Measurements from ENCODE around the gene SLC22A9. TPM values are rescaled to one million over a fixed set of nuclear protein-coding genes. Genes with fewer than 3 reads are reported as not detected.

SLC22A9 gene
- total RNA-seq, 4 donors from 2014 or later: not detected

DNA sequence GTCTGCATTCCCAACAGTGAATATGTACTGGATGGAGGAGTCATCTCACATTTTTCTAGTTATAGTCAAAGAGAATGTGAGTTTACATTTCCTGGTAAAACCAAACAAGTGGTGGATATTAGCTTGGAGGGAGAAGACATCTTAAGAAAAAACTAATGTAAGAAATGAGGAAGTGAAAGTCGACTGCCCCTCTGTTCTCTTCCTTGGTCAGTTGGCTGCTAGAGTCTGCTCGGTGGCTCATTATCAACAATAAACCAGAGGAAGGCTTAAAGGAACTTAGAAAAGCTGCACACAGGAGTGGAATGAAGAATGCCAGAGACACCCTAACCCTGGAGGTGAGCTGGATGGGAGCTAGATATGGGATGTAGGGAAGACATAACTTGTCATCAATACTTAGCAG lies 5.8 kb downstream of the SLC22A9 start:
- TF ChIP-seq EP300 (IDR thresholded peaks at IDR 0.05; ENCODE audit: low read depth) (no peak), POLR2A (IDR thresholded peaks at IDR 0.05) (no peak), POLR2AphosphoS5 (IDR thresholded peaks at IDR 0.05) (no peak)
- TF ChIP-seq, protein P1, sequence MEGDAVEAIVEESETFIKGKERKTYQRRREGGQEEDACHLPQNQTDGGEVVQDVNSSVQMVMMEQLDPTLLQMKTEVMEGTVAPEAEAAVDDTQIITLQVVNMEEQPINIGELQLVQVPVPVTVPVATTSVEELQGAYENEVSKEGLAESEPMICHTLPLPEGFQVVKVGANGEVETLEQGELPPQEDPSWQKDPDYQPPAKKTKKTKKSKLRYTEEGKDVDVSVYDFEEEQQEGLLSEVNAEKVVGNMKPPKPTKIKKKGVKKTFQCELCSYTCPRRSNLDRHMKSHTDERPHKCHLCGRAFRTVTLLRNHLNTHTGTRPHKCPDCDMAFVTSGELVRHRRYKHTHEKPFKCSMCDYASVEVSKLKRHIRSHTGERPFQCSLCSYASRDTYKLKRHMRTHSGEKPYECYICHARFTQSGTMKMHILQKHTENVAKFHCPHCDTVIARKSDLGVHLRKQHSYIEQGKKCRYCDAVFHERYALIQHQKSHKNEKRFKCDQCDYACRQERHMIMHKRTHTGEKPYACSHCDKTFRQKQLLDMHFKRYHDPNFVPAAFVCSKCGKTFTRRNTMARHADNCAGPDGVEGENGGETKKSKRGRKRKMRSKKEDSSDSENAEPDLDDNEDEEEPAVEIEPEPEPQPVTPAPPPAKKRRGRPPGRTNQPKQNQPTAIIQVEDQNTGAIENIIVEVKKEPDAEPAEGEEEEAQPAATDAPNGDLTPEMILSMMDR (IDR thresholded peaks at IDR 0.05): no peak
- WGBS, 2 donors (ENCODE audit: low coverage in 1 of 2): 26 to 44% methylated on average over 2 of the region's 2 CpGs

GRCh38 chr11:63380130-63380529 lies 10.5 kb downstream of the SLC22A9 start:
- Histone ChIP-seq H3K4me1 (no peaks in the 10 kb centered on the region), H3K36me3 (no peaks in the 10 kb centered on the region), H3K9me3 (no peaks in the 10 kb centered on the region), H3K27ac (no peak overlapping the region), H3K27me3 (peaks cover 2% of the 10 kb centered on the region), H3K4me3 (no peak overlapping the region)
- WGBS, 2 donors (ENCODE audit: low coverage in 1 of 2): 53 to 55% methylated on average over 2 of the region's 2 CpGs
- no peak for TF ChIP-seq EP300 (IDR thresholded peaks at IDR 0.05; ENCODE audit: low read depth)
- TF ChIP-seq, protein P1 (IDR thresholded peaks at IDR 0.05): no peak
- TF ChIP-seq POLR2A (IDR thresholded peaks at IDR 0.05): no peak
- TF ChIP-seq POLR2AphosphoS5 (IDR thresholded peaks at IDR 0.05): no peak
- intact Hi-C loops (cut with DNase I; ENCODE audit: low total_unique reads): no loop called here
- no peak for DNase-seq
- in situ Hi-C loops (cut with MboI; ENCODE audit: low pct_ligation_motif_present in 1 of 4, low pct_unique_long_range_greater_than_20kb in 1 of 4, low sequenced_read_pairs in 3 of 4): no loop called here

More for the DNA sequence above, 5.8 kb downstream of the SLC22A9 start:
- no peak overlapping the region for H3K4me3 ChIP-seq
- peaks cover 2% of the 10 kb centered on the region for H3K27me3 ChIP-seq
- no peaks in the 10 kb centered on the region for H3K9me3 ChIP-seq
- no peaks in the 10 kb centered on the region for H3K4me1 ChIP-seq
- no peaks in the 10 kb centered on the region for H3K36me3 ChIP-seq
- no peak overlapping the region for H3K27ac ChIP-seq
- no peak for DNase-seq
- intact Hi-C loops (cut with DNase I; ENCODE audit: low total_unique reads): no loop called here
- in situ Hi-C loops (cut with MboI; ENCODE audit: low pct_ligation_motif_present in 1 of 4, low pct_unique_long_range_greater_than_20kb in 1 of 4, low sequenced_read_pairs in 3 of 4): no loop called here

DNA sequence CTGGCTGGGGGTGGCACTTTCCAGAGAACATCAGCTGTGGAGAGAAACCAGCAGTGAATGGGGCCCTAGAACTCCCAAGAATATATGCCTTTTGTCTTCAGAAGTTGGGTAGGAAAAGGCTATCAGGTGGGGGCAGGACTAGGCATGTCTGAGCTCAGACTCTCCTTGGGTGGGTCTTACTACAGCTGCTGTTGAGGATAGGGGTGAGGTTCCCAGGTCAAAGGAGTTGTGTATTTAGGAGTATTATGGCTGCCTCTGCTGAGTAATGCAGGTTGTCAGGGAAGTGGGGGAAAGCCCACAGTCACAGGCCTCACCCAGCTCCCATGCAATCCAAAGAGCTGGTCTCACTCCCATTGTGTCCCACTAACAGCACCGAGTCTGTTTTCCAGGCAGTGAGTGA lies 26.1 kb downstream of the SLC22A9 start:
- intact Hi-C loops (cut with DNase I; ENCODE audit: low total_unique reads): no loop called here
- no peaks in the 10 kb centered on the region for H3K9me3 ChIP-seq
- WGBS, 2 donors (ENCODE audit: low coverage in 1 of 2): 62% methylated on average over 1 of the region's 1 CpG; no CpG with 5 or more reads in 1 of the 2 donors
- H3K4me3 ChIP-seq: no peak overlapping the region
- no peaks in the 10 kb centered on the region for H3K4me1 ChIP-seq
- H3K27me3 ChIP-seq: peaks cover 25% of the 10 kb centered on the region
- DNase-seq: no peak
- in situ Hi-C loops (cut with MboI; ENCODE audit: low pct_ligation_motif_present in 1 of 4, low pct_unique_long_range_greater_than_20kb in 1 of 4, low sequenced_read_pairs in 3 of 4): no loop called here
- H3K36me3 ChIP-seq: peaks cover 0 to 2% (median 0%) of the 10 kb centered on the region in 4 donors
- H3K27ac ChIP-seq: no peak overlapping the region
- TF ChIP-seq, protein P1 (IDR thresholded peaks at IDR 0.05): no peak
- no peak for TF ChIP-seq POLR2AphosphoS5 (IDR thresholded peaks at IDR 0.05)
- no peak for TF ChIP-seq POLR2A (IDR thresholded peaks at IDR 0.05)
- TF ChIP-seq EP300 (IDR thresholded peaks at IDR 0.05; ENCODE audit: low read depth): no peak

GRCh38 chr11:63404161-63404935 lies 34.8 kb downstream of the SLC22A9 start:
- Histone ChIP-seq H3K27ac (no peak overlapping the region), H3K27me3 (peaks cover 13% of the 10 kb centered on the region), H3K36me3 (no peaks in the 10 kb centered on the region), H3K4me1 (no peaks in the 10 kb centered on the region), H3K4me3 (no peak overlapping the region), H3K9me3 (no peaks in the 10 kb centered on the region)
- TF ChIP-seq POLR2AphosphoS5 (IDR thresholded peaks at IDR 0.05): no peak
- no peak for TF ChIP-seq EP300 (IDR thresholded peaks at IDR 0.05; ENCODE audit: low read depth)
- no peak for TF ChIP-seq POLR2A (IDR thresholded peaks at IDR 0.05)
- intact Hi-C loops (cut with DNase I; ENCODE audit: low total_unique reads) (no loop called here), in situ Hi-C loops (cut with MboI; ENCODE audit: low pct_ligation_motif_present in 1 of 4, low pct_unique_long_range_greater_than_20kb in 1 of 4, low sequenced_read_pairs in 3 of 4) (no loop called here)
- 68 to 69% methylated on average over 3 to 5 of the region's 5 CpGs for WGBS, 2 donors (ENCODE audit: low coverage in 1 of 2)
- DNase-seq: no peak
